Measurements from ENCODE around the gene OPHN1. TPM values are rescaled to one million over a fixed set of nuclear protein-coding genes. Genes with fewer than 3 reads are reported as not detected.

OPHN1 gene
- total RNA-seq, 4 donors from 2014 or later, result 2.8 to 8.7 (median 6.6) TPM

- WGBS, 2 donors (ENCODE audit: low coverage in 1 of 2), result 78 to 100% methylated on average over 1 to 2 of the region's 2 CpGs
- no peak overlapping the region for H3K27ac ChIP-seq
Observed at GRCh38 chrX:68249903-68250302, 183.4 kb downstream of the OPHN1 start.

GRCh38 chrX:68249401-68249831 is 183.9 kb downstream of the OPHN1 start:
- WGBS, 2 donors (ENCODE audit: low coverage in 1 of 2), result 63% methylated on average over 5 of the region's 5 CpGs; no CpG with 5 or more reads in 1 of the 2 donors
- TF ChIP-seq POLR2AphosphoS5 (IDR thresholded peaks at IDR 0.05), result peak in 1 of 3 donors; percentile 13
- TF ChIP-seq CTCF (IDR thresholded peaks at IDR 0.05), result no peak
- Histone ChIP-seq H3K4me1 (no peaks in the 10 kb centered on the region), H3K27me3 (no peaks in the 10 kb centered on the region), H3K36me3 (no peaks in the 10 kb centered on the region), H3K27ac (no peak overlapping the region), H3K9me3 (no peaks in the 10 kb centered on the region), H3K4me3 (no peak overlapping the region)
- in situ Hi-C loops (cut with MboI; ENCODE audit: low pct_ligation_motif_present in 1 of 4, low pct_unique_long_range_greater_than_20kb in 1 of 4, low sequenced_read_pairs in 3 of 4) (loop anchor here in 1 of 4 donors (25.0 kb wide), 1 partner anchor 112 kb away; no protein-coding TSS in a partner anchor), intact Hi-C loops (cut with DNase I; ENCODE audit: low total_unique reads) (no loop called here)
- no peak for DNase-seq

More at GRCh38 chrX:68249903-68250302, 183.4 kb downstream of the OPHN1 start:
- in situ Hi-C loops (cut with MboI; ENCODE audit: low pct_ligation_motif_present in 1 of 4, low pct_unique_long_range_greater_than_20kb in 1 of 4, low sequenced_read_pairs in 3 of 4), result loop anchor here in 1 of 4 donors (25.0 kb wide), 1 partner anchor 113 kb away; no protein-coding TSS in a partner anchor
- no peaks in the 10 kb centered on the region for H3K36me3 ChIP-seq
- H3K4me3 ChIP-seq, result no peak overlapping the region
- no peaks in the 10 kb centered on the region for H3K27me3 ChIP-seq
- DNase-seq, result no peak
- no peaks in the 10 kb centered on the region for H3K9me3 ChIP-seq
- intact Hi-C loops (cut with DNase I; ENCODE audit: low total_unique reads), result no loop called here
- no peaks in the 10 kb centered on the region for H3K4me1 ChIP-seq
- TF ChIP-seq EP300 (IDR thresholded peaks at IDR 0.05; ENCODE audit: low read depth) (no peak), POLR2A (IDR thresholded peaks at IDR 0.05) (no peak), CTCF (IDR thresholded peaks at IDR 0.05) (no peak), POLR2AphosphoS5 (IDR thresholded peaks at IDR 0.05) (no peak)

- DNase-seq, result no peak
- Histone ChIP-seq H3K36me3 (no peaks in the 10 kb centered on the region), H3K27ac (no peak overlapping the region), H3K9me3 (no peaks in the 10 kb centered on the region), H3K27me3 (no peaks in the 10 kb centered on the region), H3K4me3 (no peak overlapping the region), H3K4me1 (no peaks in the 10 kb centered on the region)
- 77% methylated on average over 7 of the region's 7 CpGs; no CpG with 5 or more reads in 1 of the 2 donors for WGBS, 2 donors (ENCODE audit: low coverage in 1 of 2)
- intact Hi-C loops (cut with DNase I; ENCODE audit: low total_unique reads), result no loop called here
- TF ChIP-seq POLR2A (IDR thresholded peaks at IDR 0.05) (no peak), EP300 (IDR thresholded peaks at IDR 0.05; ENCODE audit: low read depth) (no peak), CTCF (IDR thresholded peaks at IDR 0.05) (peak in 2 of 5 experiments; percentile 15 to 23), POLR2AphosphoS5 (IDR thresholded peaks at IDR 0.05) (no peak)
- in situ Hi-C loops (cut with MboI; ENCODE audit: low pct_ligation_motif_present in 1 of 4, low pct_unique_long_range_greater_than_20kb in 1 of 4, low sequenced_read_pairs in 3 of 4), result loop anchor here in 1 of 4 donors (25.0 kb wide), 1 partner anchor 101 kb away; no protein-coding TSS in a partner anchor
Observed at GRCh38 chrX:68238568-68238967, 194.7 kb downstream of the OPHN1 start.

- Histone ChIP-seq H3K27ac (no peak overlapping the region), H3K27me3 (no peaks in the 10 kb centered on the region), H3K4me3 (no peak overlapping the region), H3K4me1 (no peaks in the 10 kb centered on the region), H3K36me3 (no peaks in the 10 kb centered on the region), H3K9me3 (no peaks in the 10 kb centered on the region)
- in situ Hi-C loops (cut with MboI; ENCODE audit: low pct_ligation_motif_present in 1 of 4, low pct_unique_long_range_greater_than_20kb in 1 of 4, low sequenced_read_pairs in 3 of 4) (loop anchor here in 1 of 4 donors (25.0 kb wide), 1 partner anchor 97 kb away; no protein-coding TSS in a partner anchor), intact Hi-C loops (cut with DNase I; ENCODE audit: low total_unique reads) (no loop called here)
- TF ChIP-seq CTCF (IDR thresholded peaks at IDR 0.05) (no peak), EP300 (IDR thresholded peaks at IDR 0.05; ENCODE audit: low read depth) (no peak), POLR2AphosphoS5 (IDR thresholded peaks at IDR 0.05) (no peak), POLR2A (IDR thresholded peaks at IDR 0.05) (no peak)
- WGBS, 2 donors (ENCODE audit: low coverage in 1 of 2), result 80 to 100% methylated on average over 3 to 6 of the region's 6 CpGs
- DNase-seq, result no peak
Observed at GRCh38 chrX:68234171-68234910, 199.0 kb downstream of the OPHN1 start.
